Endothelial cell of umbilical vein (primary cell): ENCODE measurements around the gene HFE. TPM values are rescaled to one million over a fixed set of nuclear protein-coding genes. Genes with fewer than 3 reads are reported as not detected.

ENCODE experiments used
- BruUV-seq: library from RNA; stranded (reverse); fragments of 400-500 nt; replicated peaks from 2 replicates; lab custom pipeline; 2021; lab: Mats Ljungman, UMichigan
- CTCF ChIA-PET: fragments of 300-600, 350-600 bp; sonication (Branson Sonifier 250); formaldehyde crosslinking; loops from one replicate; lab custom pipeline; 2021; ENCODE audit warnings: antibody characterized with exemption, inconsistent platforms; lab: Charles Lee
- POLR2A ChIA-PET: fragments of 300-600, 350-600 bp; sonication (Branson Sonifier 250); formaldehyde crosslinking; loops from one replicate; lab custom pipeline; 2021; ENCODE audit warnings: antibody characterized with exemption, inconsistent platforms; lab: Charles Lee
- DNase-seq: peaks from one replicate; pipeline ENCODE4 v3.0.0-alpha.2; 2011; ENCODE audit warnings: low read depth, low spot score
- FAIRE-seq: peaks from 2 replicates; lab custom pipeline; 2011; peaks lifted over from hg19 to GRCh38; lab: Jason Lieb, UNC
- H2AFZ ChIP-seq: 2 replicates; pipeline ENCODE4 v1.6.0; 2012; ENCODE audit warnings: low read depth, low read length, control low read depth, inconsistent platforms
- H3K27ac ChIP-seq: 2 replicates; pipeline ENCODE4 v1.5.1; 2011; ENCODE audit warnings: low read depth, mild to moderate bottlenecking, control low read depth, low read length, moderate library complexity; ENCODE audit not compliant: insufficient read depth
- H3K27me3 ChIP-seq, 2 experiments: 2 replicates each; pipeline versions ENCODE4 v1.6.0 to v1.6.1; 2011; ENCODE audit warnings: low read length in 2 of 2, mixed read lengths in 1 of 2; ENCODE audit not compliant: control insufficient read depth in 2 of 2, insufficient read depth in 2 of 2
- H3K36me3 ChIP-seq, 2 experiments: 2 replicates in 1 of 2; 3 replicates in 1 of 2; pipeline ENCODE4 v1.5.1; 2011; ENCODE audit warnings: low read length in 2 of 2, mild to moderate bottlenecking in 1 of 2, moderate library complexity in 1 of 2; ENCODE audit not compliant: control insufficient read depth in 2 of 2, insufficient read depth in 2 of 2; ENCODE audit errors: extremely low read depth in 1 of 2
- H3K4me1 ChIP-seq: 3 replicates; pipeline ENCODE4 v1.5.1; 2011; ENCODE audit warnings: mild to moderate bottlenecking, low read length; ENCODE audit not compliant: control insufficient read depth, insufficient read depth; ENCODE audit errors: extremely low read depth
- H3K4me2 ChIP-seq: 2 replicates; pipeline ENCODE4 v1.6.1; 2011; ENCODE audit warnings: low read length, control low read depth, mixed read lengths; ENCODE audit not compliant: insufficient read depth
- H3K4me3 ChIP-seq, 3 experiments: fragments of 200-600 bp in 1 of 3; sonication (generic), shearing (Covaris generic) in 1 of 3; replicated peaks in 1 of 3; 2 replicates each; pipeline ENCODE4 v1.5.1; 2011 to 2016; ENCODE audit warnings: control low read depth in 3 of 3, low read length in 3 of 3, mild to moderate bottlenecking in 2 of 3, inconsistent platforms in 1 of 3, low read depth in 1 of 3, moderate library complexity in 1 of 3; ENCODE audit not compliant: insufficient read depth in 1 of 3
- H3K79me2 ChIP-seq: 2 replicates; pipeline ENCODE4 v1.6.0; 2012; ENCODE audit warnings: low read length, inconsistent platforms; ENCODE audit not compliant: control insufficient read depth, insufficient read depth
- H3K9ac ChIP-seq: replicated peaks from 2 replicates; pipeline ENCODE3; 2011; ENCODE audit warnings: low read length, control low read depth; ENCODE audit not compliant: insufficient read depth; ENCODE audit errors: extremely low read depth
- H3K9me1 ChIP-seq: replicated peaks from 3 replicates; pipeline ENCODE4 v1.6.0; 2011; ENCODE audit warnings: mild to moderate bottlenecking, low read length; ENCODE audit not compliant: control insufficient read depth, insufficient read depth; ENCODE audit errors: extremely low read depth
- H3K9me3 ChIP-seq: replicated peaks from 2 replicates; pipeline ENCODE4 v1.5.1; 2012; ENCODE audit warnings: low read length, inconsistent platforms; ENCODE audit not compliant: control insufficient read depth, insufficient read depth
- H4K20me1 ChIP-seq: replicated peaks from 2 replicates; pipeline ENCODE3; 2011; ENCODE audit warnings: mild to moderate bottlenecking, low read length; ENCODE audit not compliant: control insufficient read depth, insufficient read depth; ENCODE audit errors: extremely low read depth
- POLR2A ChIP-seq: IDR thresholded peaks from 2 replicates; pipeline ENCODE4 v1.6.1; 2012; ENCODE audit warnings: low read depth, mild to moderate bottlenecking, control low read depth, low read length
- dilution Hi-C: fragments of 300-500 bp; cut with MboI; formaldehyde crosslinking; loops from one replicate; pipeline ENCODE4 v1.15.0; 2019; ENCODE audit warnings: low sequenced_read_pairs; ENCODE audit not compliant: extremely low pct_ligation_motif_present
- intact Hi-C: fragments of 100-400 bp; cut with micrococcal nuclease; formaldehyde crosslinking; loops from one replicate; pipeline ENCODE4 v1.10.0; 2022
- polyA plus RNA-seq, 4 experiments: library from polyadenylated mRNA; depleted of rRNA in 3 of 4; stranded (reverse) in 3 of 4; unstranded in 1 of 4; fragments of >200 nt; gene quantifications; 2 replicates each; pipeline versions ENCODE4 v1.2.1 to v1.2.3, GENCODE V29; 2011 to 2012; ENCODE audit warnings: missing spikeins in 1 of 4
- total RNA-seq: library from RNA; stranded (reverse); gene quantifications from 2 replicates; pipeline ENCODE4 v1.2.3, GENCODE V29; 2021
- TF ChIP-seq, protein P1 (sequence below), 2 donors: IDR thresholded peaks; 1 replicate in 1 of 2; 2 replicates in 1 of 2; pipeline ENCODE4 v1.5.1; 2011; ENCODE audit warnings: low read length in 2 of 2, mild to moderate bottlenecking in 2 of 2, moderate library complexity in 2 of 2, control low read depth in 1 of 2, inconsistent platforms in 1 of 2, low read depth in 1 of 2; ENCODE audit not compliant: insufficient read depth in 1 of 2; ENCODE audit errors: extremely low read depth in 1 of 2

Gene HFE
- total and polyA plus RNA-seq, 2 donors (not counting 3 experiments of a cell fraction or from before 2014, with no cell fraction given), result 6.3 to 8.1 TPM

- Histone ChIP-seq H2AFZ (peak overlapping the region; percentile 33), H3K4me3 (peak overlapping the region; percentile 3 to 62 (median 32)), H3K79me2 (no peaks in the 10 kb centered on the region), H3K27ac (peak overlapping the region; percentile 92), H3K36me3 (no peaks in the 10 kb centered on the region), H3K27me3 (no peaks in the 10 kb centered on the region), H3K4me1 (peaks cover 19% of the 10 kb centered on the region), H4K20me1 (no peaks in the 10 kb centered on the region), H3K9me1 (no peaks in the 10 kb centered on the region), H3K9ac (peak overlapping the region; percentile 70), H3K4me2 (peak overlapping the region; percentile 74), H3K9me3 (no peaks in the 10 kb centered on the region)
- BruUV-seq, result TSS peak; percentile 32
- dilution Hi-C loops, result no loop called here
- TF ChIP-seq, protein P1, sequence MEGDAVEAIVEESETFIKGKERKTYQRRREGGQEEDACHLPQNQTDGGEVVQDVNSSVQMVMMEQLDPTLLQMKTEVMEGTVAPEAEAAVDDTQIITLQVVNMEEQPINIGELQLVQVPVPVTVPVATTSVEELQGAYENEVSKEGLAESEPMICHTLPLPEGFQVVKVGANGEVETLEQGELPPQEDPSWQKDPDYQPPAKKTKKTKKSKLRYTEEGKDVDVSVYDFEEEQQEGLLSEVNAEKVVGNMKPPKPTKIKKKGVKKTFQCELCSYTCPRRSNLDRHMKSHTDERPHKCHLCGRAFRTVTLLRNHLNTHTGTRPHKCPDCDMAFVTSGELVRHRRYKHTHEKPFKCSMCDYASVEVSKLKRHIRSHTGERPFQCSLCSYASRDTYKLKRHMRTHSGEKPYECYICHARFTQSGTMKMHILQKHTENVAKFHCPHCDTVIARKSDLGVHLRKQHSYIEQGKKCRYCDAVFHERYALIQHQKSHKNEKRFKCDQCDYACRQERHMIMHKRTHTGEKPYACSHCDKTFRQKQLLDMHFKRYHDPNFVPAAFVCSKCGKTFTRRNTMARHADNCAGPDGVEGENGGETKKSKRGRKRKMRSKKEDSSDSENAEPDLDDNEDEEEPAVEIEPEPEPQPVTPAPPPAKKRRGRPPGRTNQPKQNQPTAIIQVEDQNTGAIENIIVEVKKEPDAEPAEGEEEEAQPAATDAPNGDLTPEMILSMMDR (IDR thresholded peaks at IDR 0.05; ENCODE audit: extremely low read depth in 1 of 2, insufficient read depth in 1 of 2, low read depth in 1 of 2, low read length in 2 of 2), result no peak
- peak; percentile 30 for TF ChIP-seq POLR2A
- intact Hi-C loops, result loop anchor here (1.0 kb wide), 2 partner anchors 11 to 18 kb away; no protein-coding TSS in a partner anchor
- no peak for DNase-seq
- ChIA-PET POLR2A (interaction anchor here (0.7 to 3.2 kb wide), 23 partner anchors 10 to 1102 kb away, joined by 3 to 75 read pairs (median 7); a partner anchor contains a TSS), CTCF (interaction anchor here (0.7 to 2.5 kb wide), 14 partner anchors 9 to 80 kb away, joined by 3 to 53 read pairs (median 5); a partner anchor contains a TSS)
- FAIRE-seq, result no peak
Observed at GRCh38 chr6:26044140-26045064, 42.8 kb upstream of the HFE start.
